ENCODE data around the gene RNH1.
A peak's percentile ranks its signal among the peaks of the same experiment; 100 is the strongest.
"Not testable (repeated sequence)": the region's sequence is repeated elsewhere in the genome, so short reads cannot be mapped to it uniquely, and the experiment has no call there.

The RNH1 gene

GRCh38 chr11:516918-517685 lies 10.1 kb upstream of the RNH1 start:
- DNase-seq, result not testable (repeated sequence)

- DNase-seq, result no peak
Measured at GRCh38 chr11:516400-516799, 9.4 kb upstream of the RNH1 start.

- no peak for DNase-seq
Measured at GRCh38 chr11:515131-515530, 8.1 kb upstream of the RNH1 start.

GRCh38 chr11:514606-515005 lies 7.6 kb upstream of the RNH1 start:
- DNase-seq, result no peak

- no peak for DNase-seq
Measured at GRCh38 chr11:512761-513595, 5.9 kb upstream of the RNH1 start.

GRCh38 chr11:508956-509355 lies 1.9 kb upstream of the RNH1 start:
- no peak for DNase-seq

- no peak for DNase-seq
Measured at GRCh38 chr11:507727-508515, 879 bp upstream of the RNH1 start.

- peak; percentile 97 for DNase-seq
Measured at GRCh38 chr11:506238-506994, 626 bp downstream of the RNH1 start.

- DNase-seq, result no peak
Measured at GRCh38 chr11:504994-505344, 2.1 kb downstream of the RNH1 start.

- peak; percentile 83 for DNase-seq
Measured at GRCh38 chr11:504053-504993, 2.7 kb downstream of the RNH1 start.

- peak; percentile 88 for DNase-seq
Measured at GRCh38 chr11:503179-503981, 3.7 kb downstream of the RNH1 start.

- DNase-seq, result no peak
Measured at GRCh38 chr11:502288-503178, 4.5 kb downstream of the RNH1 start.

GRCh38 chr11:501683-502287 lies 5.3 kb downstream of the RNH1 start:
- DNase-seq, result no peak

GRCh38 chr11:501001-501682 lies 5.9 kb downstream of the RNH1 start:
- no peak for DNase-seq

- no peak for DNase-seq
Measured at GRCh38 chr11:499201-500076, 7.6 kb downstream of the RNH1 start.

- DNase-seq, result no peak
Measured at GRCh38 chr11:498297-499181, 8.5 kb downstream of the RNH1 start.

All from OCI-M1 (cell line).